HUES6 (cell line): ENCODE results near the gene TNPO2.
A peak's percentile ranks its signal among the peaks of the same experiment; 100 is the strongest.
"Not testable (repeated sequence)": the region's sequence is repeated elsewhere in the genome, so short reads cannot be mapped to it uniquely, and the experiment has no call there.

Experiments used
- H3K27ac ChIP-seq: 2 replicates; pipeline ENCODE4 v1.7.0; 2013; ENCODE audit warnings: low read depth, mild to moderate bottlenecking, low read length, inconsistent platforms
- H3K27me3 ChIP-seq: 2 replicates; pipeline ENCODE4 v1.6.1; 2013; ENCODE audit warnings: low read length; ENCODE audit not compliant: control insufficient read depth, insufficient read depth
- H3K36me3 ChIP-seq: 2 replicates; pipeline ENCODE4 v1.6.1; 2013; ENCODE audit warnings: low read length; ENCODE audit not compliant: control insufficient read depth, insufficient read depth
- H3K4me1 ChIP-seq: 2 replicates; pipeline ENCODE4 v1.6.1; 2013; ENCODE audit warnings: low read length; ENCODE audit not compliant: control insufficient read depth, insufficient read depth
- H3K4me3 ChIP-seq: 2 replicates; pipeline ENCODE4 v1.5.1; 2013; ENCODE audit warnings: low read depth, low read length
- H3K9ac ChIP-seq: one replicate; pipeline ENCODE4 v1.6.1; 2013; ENCODE audit warnings: mild to moderate bottlenecking, low read length
- H3K9me3 ChIP-seq: 2 replicates; pipeline ENCODE4 v1.6.1; 2013; ENCODE audit warnings: low read depth, low read length; ENCODE audit not compliant: control insufficient read depth, insufficient read depth

The TNPO2 gene

DNA sequence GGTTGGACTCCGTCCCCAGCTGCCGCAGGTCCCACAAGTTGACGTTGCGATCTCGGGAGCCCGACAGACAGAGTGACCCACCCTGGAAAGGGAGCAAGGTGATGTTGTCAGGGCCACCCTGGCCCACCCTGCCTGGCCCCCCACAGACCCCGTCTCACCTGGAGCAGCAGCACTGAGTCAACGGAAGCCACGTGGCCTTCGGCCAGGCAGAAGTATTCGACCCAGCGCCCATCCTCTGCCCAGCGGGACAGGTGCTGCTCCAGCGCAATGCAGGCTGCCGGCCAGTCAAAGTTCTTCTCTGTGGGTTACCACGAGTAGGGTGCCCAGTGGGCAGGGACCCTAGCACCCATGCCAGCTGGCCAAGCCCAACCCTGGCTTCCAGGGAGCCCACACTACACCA lies 29.1 kb downstream of the TNPO2 start:
- Histone ChIP-seq H3K9me3 (no peaks in the 10 kb centered on the region), H3K27ac (no peak overlapping the region), H3K27me3 (no peaks in the 10 kb centered on the region), H3K4me3 (no peak overlapping the region), H3K36me3 (peaks cover 14% of the 10 kb centered on the region), H3K9ac (no peak overlapping the region), H3K4me1 (peaks cover 4% of the 10 kb centered on the region; the same call in 1 of the 2 replicates)

DNA sequence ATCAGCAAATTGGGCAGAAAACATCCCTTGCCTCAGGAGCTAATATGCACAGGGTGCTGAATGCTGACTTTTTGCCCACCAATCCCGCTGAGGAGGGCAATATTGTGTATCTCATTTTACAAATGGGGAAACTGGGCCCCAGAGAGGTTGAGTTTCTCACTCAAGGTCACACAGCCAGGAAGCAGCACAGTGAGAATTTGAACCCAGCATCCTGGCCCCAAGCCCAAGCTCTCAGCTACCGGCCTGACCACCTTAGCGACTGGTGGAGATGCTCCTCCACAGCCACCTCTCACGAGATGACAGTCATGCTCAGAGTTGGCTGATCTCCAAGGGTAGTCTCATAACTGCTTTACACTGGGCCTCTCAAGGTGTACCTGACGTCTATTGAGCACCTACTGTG lies 30.8 kb downstream of the TNPO2 start:
- H3K36me3 ChIP-seq, result 0 out of 2 replicates have a peak, but pooled peaks cover under 1% of the 10 kb centered on the region
- H3K27me3 ChIP-seq, result no peaks in the 10 kb centered on the region
- no peak overlapping the region for H3K27ac ChIP-seq
- H3K9me3 ChIP-seq, result no peaks in the 10 kb centered on the region
- H3K9ac ChIP-seq, result no peak overlapping the region
- peaks cover 4% of the 10 kb centered on the region; the same call in 1 of the 2 replicates for H3K4me1 ChIP-seq
- no peak overlapping the region for H3K4me3 ChIP-seq

DNA sequence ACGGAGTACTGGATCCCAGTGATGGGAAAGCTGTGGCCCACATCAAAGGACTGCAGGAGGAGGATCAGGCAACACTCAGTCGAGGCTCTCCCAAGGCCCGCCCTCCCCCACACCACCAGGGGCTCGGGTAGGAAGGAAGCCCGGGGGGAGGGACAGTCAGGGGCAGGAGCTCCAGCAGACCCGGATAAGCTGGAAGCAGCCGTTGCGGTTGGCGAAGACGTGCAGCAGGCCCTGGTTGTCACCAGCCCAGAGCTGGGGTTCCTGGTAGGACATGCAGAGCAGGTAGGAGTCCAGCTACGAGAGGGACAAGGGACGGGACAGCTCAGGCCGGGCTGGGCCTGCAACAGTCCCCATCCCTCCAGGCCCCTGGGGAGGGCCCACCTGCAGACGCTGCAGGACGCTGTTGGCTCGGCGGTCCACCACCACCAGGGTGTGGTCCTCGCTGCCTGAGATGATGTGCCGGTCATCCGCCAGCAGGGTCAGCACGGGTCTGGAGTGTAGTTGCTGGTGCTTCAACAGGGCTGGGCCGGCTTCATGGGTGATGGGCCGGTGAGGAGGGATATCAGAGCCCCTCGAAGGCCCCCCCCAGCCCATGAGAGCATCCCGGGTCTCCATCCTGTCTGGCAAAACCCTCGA lies 34.0 kb downstream of the TNPO2 start:
- H3K4me1 ChIP-seq, result no peaks in the 10 kb centered on the region
- H3K4me3 ChIP-seq, result no peak overlapping the region
- no peaks in the 10 kb centered on the region for H3K36me3 ChIP-seq
- no peak overlapping the region for H3K27ac ChIP-seq
- H3K9ac ChIP-seq, result no peak overlapping the region
- no peaks in the 10 kb centered on the region for H3K27me3 ChIP-seq
- no peaks in the 10 kb centered on the region for H3K9me3 ChIP-seq

DNA sequence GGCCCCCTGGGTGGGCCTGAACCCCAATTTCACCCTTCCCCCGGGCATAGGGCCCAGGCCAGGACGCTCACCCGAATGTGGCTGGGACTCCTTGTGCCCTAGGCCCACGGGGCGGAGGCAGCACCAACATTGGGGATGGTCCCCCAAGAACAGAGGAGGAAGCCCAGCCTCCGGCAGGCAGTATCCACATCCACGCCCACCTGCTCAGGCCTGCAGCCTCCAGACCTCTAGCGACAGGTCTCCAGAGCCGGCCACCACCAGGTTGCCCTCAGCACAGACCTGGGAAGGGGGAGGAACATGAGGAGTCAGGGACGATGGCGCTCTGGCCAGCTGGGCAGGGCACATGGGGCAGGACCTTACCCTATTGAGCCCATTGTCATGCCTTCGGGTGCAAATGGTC lies 34.7 kb downstream of the TNPO2 start:
- Histone ChIP-seq H3K4me3 (no peak overlapping the region), H3K9me3 (no peaks in the 10 kb centered on the region), H3K27ac (no peak overlapping the region), H3K4me1 (no peaks in the 10 kb centered on the region), H3K9ac (no peak overlapping the region), H3K27me3 (no peaks in the 10 kb centered on the region), H3K36me3 (no peaks in the 10 kb centered on the region)

DNA sequence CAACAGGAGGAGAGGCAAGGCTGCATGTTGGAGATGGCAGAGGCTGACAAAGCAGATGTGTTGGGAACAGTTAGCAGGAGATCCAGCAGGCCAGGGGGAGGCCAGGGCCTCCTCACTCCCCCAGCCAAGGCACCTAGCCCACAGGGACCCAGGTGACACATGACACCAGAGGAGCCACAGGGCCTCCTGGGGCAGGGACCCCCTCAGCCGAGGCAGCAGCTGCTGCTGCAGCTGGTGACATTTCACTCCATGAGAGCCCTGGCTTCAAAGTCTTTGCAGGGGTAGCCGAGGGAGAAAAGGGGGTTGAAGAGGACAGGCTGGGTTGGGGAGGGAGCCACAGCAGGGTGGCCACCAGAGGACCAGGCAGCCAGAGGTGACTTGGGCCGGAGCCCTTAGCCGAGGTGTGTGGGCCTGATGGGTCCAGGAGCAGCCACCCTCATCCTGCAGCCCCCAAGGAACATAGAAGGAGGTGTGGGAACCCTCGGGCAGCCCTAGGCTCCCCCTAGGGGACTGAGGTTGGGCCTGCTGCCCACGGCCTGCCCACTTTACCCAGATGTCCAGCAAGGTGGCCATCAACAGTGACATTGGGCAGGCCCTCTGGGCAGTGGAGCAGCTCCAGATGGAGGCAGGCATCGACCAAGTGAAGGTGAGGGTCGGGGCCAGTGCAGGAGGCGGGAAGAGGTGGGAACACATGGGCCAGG lies 36.1 kb downstream of the TNPO2 start, which contains the start of gene GNG14:
Gene GNG14, plus strand, starts transcription at position 503 of the 701 bp plus-strand sequence. Its CDS starts 51 bp downstream, at position 554.
- no peaks in the 10 kb centered on the region for H3K4me1 ChIP-seq
- no peaks in the 10 kb centered on the region for H3K27me3 ChIP-seq
- no peaks in the 10 kb centered on the region for H3K9me3 ChIP-seq
- no peak within 1 kb of the TSS for H3K4me3 ChIP-seq
- no peak within 1 kb of the TSS for H3K27ac ChIP-seq
- H3K9ac ChIP-seq, result no peak within 1 kb of the TSS
- no peaks in the 10 kb centered on the region for H3K36me3 ChIP-seq

DNA sequence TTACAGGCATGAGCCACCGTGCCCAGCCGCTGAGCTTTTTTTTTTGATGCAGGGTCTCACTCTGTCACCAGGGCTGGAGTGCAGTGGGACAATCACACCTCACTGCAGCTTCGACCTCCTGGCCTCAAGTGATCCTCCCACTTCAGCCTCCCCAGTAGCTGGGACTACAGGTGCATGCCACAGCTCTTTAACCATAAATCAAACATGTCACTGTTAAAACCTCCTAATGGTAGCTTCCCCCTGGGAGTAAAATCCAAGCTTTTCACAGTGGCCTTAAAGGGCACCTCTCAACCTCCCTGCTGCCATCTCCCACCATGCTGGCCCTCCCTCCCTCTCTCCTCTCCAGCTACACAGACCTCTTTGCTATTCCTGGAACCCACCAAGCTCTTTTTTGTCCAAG lies 37.9 kb downstream of the TNPO2 start:
- no peak overlapping the region for H3K27ac ChIP-seq
- no peaks in the 10 kb centered on the region for H3K36me3 ChIP-seq
- no peaks in the 10 kb centered on the region for H3K9me3 ChIP-seq
- H3K27me3 ChIP-seq, result no peaks in the 10 kb centered on the region
- H3K4me3 ChIP-seq, result no peak overlapping the region
- no peak overlapping the region for H3K9ac ChIP-seq
- no peaks in the 10 kb centered on the region for H3K4me1 ChIP-seq

DNA sequence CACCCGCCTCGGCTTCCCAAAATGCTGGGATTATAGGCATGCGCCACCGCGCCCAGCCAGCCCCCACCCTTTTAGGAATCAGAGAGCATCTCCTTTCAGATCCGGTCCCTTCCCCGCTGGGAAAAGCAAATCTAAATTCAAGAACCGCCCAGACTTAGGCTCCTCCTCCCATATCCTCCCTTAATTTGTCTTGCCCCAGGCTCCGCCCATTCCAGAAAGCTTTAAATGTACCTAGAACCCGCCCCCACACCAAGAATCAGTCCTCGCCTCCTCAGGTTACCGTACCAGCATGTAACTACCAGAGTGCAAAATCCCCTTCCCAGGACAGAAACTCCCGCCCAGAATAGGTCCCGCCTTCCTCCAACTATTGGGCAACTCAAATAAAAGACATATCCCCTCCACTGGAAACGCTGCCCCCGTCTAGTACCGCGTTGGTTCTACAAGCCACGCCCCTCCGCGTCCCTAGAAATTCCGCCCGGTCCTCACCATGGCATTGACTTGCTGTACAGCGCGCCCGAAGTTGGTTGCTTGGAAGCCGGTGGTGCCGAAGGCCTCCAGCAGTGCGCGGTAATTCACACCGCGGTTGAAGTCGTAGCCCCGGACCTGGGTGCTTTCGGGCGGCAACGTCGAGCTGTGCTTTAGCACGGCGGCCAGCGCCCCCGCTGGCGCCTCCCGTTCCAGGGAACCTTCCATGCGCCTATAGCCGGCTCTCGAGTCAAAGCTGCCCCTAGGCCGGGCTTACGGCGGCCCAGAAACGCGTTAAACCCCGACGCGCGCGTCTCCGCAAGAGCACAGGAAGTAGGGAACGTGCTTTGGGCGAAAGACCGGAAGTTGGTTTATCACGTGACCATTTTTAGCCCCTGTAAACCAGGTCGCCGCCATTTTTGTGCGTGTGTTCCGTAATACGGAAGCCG lies 42.4 kb downstream of the TNPO2 start, which contains the start of gene DHPS:
Gene DHPS, minus strand, starts transcription at position 807 of the 914 bp plus-strand sequence. Its CDS starts 114 bp downstream, at position 693.
- Histone ChIP-seq H3K27me3 (no peaks in the 10 kb centered on the region), H3K9me3 (no peaks in the 10 kb centered on the region), H3K36me3 (peaks cover 36% of the 10 kb centered on the region), H3K9ac (peak within 1 kb of the TSS; percentile 98), H3K27ac (peak within 1 kb of the TSS; percentile 94), H3K4me3 (peak within 1 kb of the TSS; percentile 87), H3K4me1 (no peaks in the 10 kb centered on the region)

DNA sequence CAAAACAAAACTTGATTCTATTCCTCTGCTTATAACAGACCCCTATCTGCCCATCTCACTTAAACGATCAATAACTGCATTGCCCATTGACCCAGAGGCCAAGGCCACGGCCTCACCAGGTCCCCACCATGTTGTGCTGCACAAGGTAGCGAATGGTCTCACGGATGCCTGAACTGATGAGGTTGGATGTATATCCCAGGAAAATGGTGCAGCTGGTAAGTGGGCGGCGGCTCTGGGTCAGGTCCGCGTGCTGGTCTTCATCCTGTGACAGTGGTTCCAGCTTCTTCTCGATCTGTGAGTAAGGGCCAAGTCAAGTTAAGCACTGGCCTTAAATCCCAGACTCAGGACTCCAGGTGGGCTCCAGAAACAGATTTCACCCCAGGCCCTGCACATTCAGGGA lies 43.7 kb downstream of the TNPO2 start:
- Histone ChIP-seq H3K9ac (no peak overlapping the region), H3K27ac (no peak overlapping the region), H3K27me3 (no peaks in the 10 kb centered on the region), H3K4me3 (no peak overlapping the region), H3K36me3 (peaks cover 49% of the 10 kb centered on the region), H3K9me3 (no peaks in the 10 kb centered on the region), H3K4me1 (no peaks in the 10 kb centered on the region)

DNA sequence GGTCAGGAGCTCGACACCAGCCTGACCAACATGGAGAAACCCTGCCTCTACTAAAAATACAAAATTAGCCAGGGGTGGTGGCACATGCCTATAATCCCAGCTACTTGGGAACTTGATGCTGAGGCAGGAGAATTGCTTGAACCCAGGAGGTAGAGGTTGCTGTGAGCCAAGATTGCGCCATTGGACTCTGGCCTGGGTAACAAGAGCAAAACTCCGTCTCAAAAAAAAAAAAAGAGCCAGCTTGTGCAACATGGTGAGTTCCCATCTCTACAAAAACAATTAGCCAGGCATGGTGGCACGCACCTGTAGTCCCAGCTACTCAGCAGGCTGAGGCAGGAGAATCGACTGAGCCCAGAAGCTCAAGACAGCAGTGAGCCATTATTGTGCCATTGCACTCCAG lies 45.7 kb downstream of the TNPO2 start:
- not testable (repeated sequence) for H3K9ac ChIP-seq, H3K27ac ChIP-seq, H3K27me3 ChIP-seq, H3K9me3 ChIP-seq, H3K4me3 ChIP-seq, H3K4me1 ChIP-seq
- H3K36me3 ChIP-seq, result peaks cover 64% of the 10 kb centered on the region

DNA sequence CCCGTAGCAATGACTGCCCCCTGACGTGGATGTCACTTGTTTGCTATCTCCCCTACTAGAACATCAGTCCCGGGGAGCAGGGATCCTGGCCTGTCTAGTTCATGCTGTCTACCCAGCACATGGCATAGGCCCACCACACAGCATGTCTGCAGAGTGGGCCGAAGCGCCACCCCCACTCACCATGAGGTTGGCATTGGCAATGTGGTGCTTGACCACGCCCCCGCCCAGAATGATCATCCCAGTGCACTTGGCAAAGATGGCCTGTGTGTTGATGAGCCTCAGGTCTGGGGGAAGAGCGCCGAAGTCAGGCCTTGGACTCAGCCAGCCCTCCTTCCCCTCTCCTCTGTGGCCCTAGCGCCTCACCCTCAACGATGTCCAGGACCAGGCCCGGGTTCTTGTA lies 46.8 kb downstream of the TNPO2 start:
- Histone ChIP-seq H3K4me3 (no peak overlapping the region), H3K9ac (no peak overlapping the region), H3K4me1 (no peaks in the 10 kb centered on the region), H3K27ac (no peak overlapping the region), H3K9me3 (no peaks in the 10 kb centered on the region), H3K27me3 (no peaks in the 10 kb centered on the region), H3K36me3 (peaks cover 69% of the 10 kb centered on the region)
